ENCODE results near the gene CAVIN1.
"Not testable (repeated sequence)": the region's sequence is repeated elsewhere in the genome, so short reads cannot be mapped to it uniquely, and the experiment has no call there.

Gene CAVIN1, protein sequence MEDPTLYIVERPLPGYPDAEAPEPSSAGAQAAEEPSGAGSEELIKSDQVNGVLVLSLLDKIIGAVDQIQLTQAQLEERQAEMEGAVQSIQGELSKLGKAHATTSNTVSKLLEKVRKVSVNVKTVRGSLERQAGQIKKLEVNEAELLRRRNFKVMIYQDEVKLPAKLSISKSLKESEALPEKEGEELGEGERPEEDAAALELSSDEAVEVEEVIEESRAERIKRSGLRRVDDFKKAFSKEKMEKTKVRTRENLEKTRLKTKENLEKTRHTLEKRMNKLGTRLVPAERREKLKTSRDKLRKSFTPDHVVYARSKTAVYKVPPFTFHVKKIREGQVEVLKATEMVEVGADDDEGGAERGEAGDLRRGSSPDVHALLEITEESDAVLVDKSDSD
- 0.26 to 9.8 reads per million in 2 donors for total RNA-seq

GRCh38 chr17:42422958-42423712 lies at the start of gene CAVIN1:
Gene CAVIN1 (minus strand): TSS chr17:42423256. CDS start chr17:42423097, 159 bp downstream.
- no peak for DNase-seq

DNA sequence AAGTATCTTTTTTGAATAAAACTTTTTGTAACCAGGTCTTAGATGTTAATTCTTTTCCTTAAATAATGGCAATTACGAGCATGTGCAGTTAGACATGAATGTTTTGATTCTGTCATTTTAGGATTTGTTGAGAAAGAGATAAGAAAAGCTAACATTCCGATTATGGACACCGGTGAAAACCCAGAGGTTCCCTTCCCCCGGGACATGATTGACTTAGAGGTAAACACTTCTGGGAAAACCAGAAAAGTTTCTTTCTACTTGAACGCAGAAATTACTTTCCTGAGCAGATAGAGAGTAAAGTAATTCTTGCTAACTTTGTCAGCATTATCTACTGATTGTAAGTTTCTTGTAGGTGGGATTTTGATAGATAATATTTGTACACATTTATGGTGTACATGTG lies 44.8 kb upstream of the CAVIN1 start:
- DNase-seq: no peak

DNA sequence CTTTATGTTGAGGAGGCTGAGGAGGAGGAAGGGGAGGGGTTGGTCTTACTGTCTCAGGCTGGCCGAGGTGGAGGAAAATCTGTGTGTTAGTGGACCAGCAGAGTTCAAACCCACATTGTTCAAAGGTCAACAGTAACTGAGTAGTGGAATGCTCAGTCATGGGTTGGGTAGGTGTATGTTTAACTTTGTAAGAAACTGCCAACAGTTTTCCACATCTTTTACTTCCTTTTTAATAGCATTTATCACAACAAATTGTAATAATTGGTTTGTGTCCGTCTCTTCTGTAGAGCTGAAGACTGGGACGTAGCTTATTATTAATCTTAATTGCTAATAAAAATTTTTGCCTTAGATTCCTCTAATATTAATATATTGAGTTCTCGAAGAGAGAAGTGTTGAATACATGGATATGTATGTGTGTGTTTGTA lies 40.9 kb upstream of the CAVIN1 start:
- no peak for DNase-seq

- DNase-seq: no peak
These were observed 37.3 kb upstream of the CAVIN1 start for GRCh38 chr17:42460371-42460770.

GRCh38 chr17:42459801-42460281 lies 36.8 kb upstream of the CAVIN1 start:
- DNase-seq: no peak

DNA sequence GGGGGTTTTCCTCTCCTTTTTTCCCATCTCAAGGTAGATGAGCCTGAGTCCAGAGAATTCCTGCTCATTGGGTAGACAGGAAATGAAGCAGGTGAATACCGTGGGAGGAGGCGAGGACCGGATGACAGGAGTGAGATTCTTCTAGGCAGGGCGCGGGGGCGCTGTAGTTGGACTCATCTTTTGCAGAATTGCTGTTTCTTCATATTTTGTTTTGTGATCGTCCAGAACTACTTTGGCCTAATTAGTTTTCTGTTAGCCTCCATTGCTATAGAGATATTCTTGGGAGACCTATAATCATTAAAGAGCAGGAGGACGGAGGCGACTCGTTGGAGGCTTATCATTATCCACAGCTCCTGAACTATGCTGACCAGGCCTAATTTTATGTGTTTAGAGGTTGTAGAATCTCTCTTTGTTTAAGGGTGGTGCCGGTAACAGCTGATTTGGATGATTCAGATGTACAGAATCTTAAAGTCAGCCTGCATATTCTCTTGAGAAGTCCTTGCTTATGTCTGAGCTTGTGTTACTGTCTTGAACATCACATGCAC lies 36.3 kb upstream of the CAVIN1 start:
- DNase-seq: no peak

DNA sequence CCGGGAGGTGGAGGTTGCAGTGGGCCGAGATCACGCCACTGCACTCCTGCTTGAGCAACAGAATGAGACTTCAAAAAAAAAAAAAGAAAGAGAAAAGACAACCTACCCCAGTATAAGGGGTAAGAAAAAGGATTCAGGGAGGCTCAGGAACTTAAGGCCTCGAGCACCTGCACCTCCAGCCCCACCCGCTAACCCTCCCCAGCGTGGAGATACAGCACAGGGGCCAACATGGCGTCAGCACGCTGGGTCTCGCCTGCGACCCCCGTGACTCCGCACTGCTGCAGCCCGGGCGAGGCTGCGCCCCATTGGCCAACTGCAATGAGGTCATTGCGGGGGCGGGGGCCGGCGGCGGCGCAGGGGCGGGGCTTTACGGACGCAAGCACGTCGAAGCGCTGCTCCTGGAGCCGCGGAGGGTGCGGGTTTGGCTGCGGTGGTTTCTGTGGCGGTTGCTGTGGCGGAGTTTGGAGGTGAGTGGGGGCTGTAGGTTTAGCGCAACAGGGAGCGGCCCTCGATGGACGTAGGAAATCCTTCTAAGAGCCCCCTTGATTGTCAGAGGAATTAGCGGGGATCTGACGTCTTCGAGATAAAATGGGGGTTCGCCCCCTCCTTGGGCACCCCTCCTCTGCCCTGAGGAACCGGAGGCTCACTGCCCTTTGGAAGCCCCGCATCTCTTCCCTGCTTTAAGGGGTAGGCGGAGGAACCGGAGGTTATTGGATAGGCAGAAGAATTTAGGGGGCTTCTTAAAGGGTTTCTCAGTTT lies 35.6 kb upstream of the CAVIN1 start, which contains the start of gene ATP6V0A1:
Gene ATP6V0A1 (plus strand): TSS at position 382 of the 759 bp plus-strand sequence. CDS start 2,017 bp downstream, outside the sequence.
- DNase-seq: peak; percentile 74

DNA sequence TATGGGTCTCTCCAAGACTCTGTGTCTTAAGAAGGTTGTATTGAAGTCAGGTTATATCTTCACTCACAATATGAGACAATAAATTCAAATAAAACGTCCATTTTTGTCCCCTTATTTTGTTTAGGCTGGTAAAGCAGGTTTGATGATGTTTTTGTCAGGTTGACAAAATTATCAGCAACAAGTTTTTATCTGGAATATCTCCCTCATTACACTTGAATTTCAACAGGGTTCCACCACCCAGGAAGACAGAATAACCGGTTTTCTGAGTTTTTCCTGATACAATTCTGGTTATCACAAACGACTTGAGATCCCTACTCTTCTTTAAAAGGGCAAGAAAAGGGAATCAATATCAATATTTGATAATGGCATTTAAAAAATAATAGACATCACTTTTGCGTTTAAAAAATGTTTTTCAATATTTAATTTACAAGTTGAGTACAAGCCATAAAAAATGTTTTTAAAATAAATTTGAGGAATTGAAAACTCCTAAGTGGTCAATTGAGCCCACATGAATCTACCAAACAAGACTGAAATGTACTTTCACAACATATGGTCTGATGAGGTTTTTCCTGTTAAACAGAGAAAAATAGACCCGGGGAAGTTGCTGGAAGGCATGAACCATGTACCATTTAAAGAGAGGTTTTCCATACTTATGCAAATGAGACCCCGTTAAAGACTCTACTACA lies 34.2 kb upstream of the CAVIN1 start:
- DNase-seq: no peak

DNA sequence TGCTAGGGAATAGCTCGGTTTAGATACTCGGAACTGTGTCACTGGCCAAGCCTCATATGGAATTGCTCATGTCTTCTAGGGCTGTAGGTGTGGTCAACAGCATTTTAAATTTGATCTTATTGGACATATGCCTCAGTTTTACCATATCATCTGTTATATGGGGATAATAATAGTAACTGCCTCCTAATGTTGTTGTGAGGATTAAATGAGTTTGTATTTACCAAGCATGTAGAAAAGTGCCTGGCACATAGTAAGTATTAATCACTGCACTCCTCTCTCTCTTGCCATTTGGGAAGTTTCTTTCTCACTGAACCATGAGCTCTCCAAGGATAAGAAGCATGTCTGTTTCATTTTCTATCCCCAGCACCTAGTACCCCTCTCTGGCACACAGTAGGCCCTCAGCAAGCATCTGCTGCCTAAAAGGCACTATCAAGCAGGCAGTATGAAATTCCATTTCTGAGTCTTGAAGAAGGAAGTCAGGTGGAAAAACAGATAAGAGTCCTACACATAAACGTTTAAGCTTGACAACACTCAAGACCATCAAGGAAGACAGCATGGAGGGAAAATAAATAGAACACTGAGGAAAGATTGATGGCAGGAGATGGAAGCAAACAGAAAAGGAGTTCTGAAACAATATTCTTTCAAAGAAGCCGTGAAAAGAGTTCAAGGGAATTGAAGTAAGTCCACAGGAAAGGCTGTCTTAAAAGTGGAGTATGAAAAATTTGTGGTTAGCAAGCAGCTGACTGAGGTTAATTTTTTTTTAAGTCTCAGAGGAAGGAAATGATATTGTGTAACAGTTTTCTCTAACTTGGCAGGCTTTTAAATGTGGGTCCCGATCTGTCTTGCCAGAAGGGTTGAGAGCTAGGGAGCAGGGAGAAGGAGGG lies 33.4 kb upstream of the CAVIN1 start:
- DNase-seq: no peak

GRCh38 chr17:42454987-42455386 lies 31.9 kb upstream of the CAVIN1 start:
- not testable (repeated sequence) for DNase-seq

DNA sequence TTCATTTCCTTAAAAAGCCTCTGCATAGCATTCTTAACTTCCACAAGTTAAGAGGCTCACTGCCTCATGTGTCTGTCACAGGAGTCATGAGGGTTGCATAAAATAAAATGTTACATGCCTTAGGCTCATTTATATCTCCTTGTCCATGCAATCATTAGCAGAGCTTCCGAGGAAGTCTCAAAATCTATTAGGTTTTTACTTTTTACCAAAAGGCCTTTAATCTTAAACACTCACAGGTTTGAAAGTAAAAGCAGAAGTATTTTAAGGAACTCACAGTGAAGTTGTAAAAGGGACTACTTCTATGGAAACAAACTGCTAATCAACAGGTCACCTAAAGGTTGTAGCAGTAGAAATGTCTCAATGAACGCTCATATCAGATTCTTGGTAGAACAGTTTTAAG lies 30.4 kb upstream of the CAVIN1 start:
- DNase-seq: no peak

GRCh38 chr17:42451270-42451669 lies 28.2 kb upstream of the CAVIN1 start:
- not testable (repeated sequence) for DNase-seq

DNA sequence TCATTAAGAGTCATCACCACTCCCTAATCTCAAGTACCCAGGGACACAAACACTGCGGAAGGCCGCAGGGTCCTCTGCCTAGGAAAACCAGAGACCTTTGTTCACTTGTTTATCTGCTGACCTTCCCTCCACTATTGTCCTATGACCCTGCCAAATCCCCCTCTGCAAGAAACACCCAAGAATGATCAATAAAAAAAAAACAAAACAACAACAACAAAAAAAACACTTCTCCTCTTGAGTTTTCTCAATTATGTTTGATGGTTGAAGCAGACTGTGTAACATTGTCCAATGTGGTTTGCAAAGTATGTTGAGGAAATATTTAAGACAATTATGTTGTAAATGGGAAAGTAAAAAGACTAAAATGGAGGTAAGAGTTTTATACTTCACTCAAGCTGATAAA lies 26.8 kb upstream of the CAVIN1 start:
- not testable (repeated sequence) for DNase-seq

DNA sequence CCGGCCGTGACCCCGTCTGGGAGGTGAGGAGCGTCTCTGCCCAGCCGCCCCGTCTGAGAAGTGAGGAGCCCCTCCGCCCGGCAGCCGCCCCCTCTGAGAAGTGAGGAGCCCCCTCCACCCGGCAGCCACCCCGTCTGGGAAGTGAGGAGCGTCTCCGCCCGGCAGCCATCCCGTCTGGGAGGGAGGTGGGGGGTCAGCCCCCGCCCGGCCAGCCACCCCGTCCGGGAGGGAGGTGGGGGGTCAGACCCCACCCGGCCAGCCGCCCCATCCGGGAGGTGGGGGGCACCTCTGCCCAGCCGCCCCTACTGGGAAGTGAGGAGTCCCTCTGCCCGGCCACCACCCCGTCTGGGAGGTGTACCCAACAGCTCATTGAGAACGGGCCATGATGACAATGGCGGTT lies 26.1 kb upstream of the CAVIN1 start:
- not testable (repeated sequence) for DNase-seq

DNA sequence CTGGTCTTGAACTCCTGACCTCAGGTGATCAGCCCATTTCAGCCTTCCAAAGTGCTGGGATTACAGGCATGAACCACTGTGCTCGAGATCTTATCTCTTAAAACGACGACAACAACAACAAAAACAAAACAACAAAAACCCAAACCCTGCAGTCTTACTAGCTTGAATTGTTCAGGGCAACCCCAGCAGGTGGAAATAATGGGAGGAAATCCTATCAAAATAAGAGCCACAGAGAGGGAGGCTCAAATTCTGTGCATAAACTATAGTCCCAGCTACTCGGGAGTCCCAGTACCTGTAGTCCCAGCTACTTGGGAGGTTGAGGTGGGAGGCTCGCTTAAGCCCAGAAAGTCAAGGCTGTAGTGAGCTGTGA lies 19.1 kb upstream of the CAVIN1 start:
- no peak for DNase-seq

DNA sequence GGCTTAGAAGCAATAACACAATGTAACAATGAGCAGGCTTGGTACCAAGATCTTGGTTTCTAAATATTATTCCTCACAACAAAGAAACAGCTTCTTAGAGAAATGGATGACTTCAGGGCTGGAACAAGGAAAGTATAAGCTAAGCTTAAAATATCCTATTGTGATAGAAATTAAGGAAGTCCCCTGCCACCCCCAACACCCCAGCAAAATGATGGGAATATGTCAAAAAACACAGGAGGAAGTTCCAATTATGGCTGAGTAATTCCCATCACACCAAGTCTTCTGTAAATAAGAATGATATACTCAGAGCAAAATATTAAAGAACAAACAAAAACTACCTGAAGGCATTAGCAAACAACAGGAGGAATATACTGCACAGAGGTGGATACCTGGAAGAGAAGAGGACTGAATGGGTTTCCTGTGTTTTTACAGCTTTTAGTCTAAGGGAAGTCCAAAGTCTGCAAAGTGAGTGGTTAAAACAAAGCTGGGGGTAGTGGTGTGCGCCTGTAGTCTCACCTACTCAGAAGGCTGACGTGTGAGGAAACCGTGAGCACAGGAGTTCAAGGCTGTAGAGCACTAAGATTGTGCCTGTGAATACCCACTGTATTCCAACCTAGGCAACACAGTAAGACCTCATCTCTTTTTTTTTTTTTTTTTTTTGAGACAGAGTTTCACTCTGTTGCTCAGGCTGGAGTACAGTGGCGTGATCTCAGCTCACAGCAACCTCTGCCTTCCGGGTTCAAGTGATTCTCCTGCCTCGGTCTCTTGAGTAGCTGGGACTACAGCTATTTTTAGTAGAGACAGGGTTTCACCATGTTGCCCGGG lies 18.5 kb upstream of the CAVIN1 start:
- no peak for DNase-seq

- DNase-seq: no peak
These were observed 15.8 kb upstream of the CAVIN1 start for GRCh38 chr17:42438600-42439567.

DNA sequence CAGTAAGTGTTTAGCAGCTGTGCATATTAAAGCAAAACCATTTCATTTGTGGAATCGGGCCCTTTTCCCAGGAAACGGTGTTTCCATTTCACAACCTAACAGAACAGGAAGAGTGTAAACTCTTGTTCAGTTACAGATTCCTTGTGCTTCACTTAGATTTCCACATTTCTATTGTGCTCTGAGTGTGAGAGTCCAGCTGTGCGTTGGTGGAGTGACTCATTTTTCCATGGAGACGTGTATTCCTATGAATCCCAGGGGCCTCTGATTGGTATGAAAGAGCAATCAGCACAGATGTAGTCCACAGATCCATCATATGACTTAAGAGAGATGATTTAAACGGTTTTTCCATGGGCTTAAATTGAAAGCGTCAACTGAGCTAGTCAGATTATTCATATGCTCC lies 13.3 kb upstream of the CAVIN1 start:
- DNase-seq: no peak

DNA sequence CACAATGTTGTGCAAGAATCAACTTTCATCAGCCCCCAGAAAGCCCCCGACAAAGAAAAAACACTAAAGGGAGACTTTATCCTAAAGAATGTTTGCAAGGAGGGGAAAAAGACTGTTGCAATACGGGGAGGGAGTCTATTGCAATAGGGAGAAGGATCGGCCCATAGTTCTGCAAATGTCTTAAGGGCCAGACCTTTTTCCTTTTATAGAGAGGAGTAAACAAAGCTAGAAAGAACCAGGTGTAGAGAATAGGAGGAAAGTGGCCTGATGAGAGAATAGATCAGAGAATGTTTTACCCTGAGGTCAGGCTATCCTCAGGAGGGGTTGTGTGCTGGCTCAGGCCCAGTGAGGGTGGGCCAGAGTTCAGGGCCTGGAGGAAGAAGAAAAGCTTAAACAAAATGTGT lies 8.7 kb upstream of the CAVIN1 start:
- no peak for DNase-seq

Data from activated gamma-delta T cell (primary cell).